Measurements from ENCODE around the gene PCYT1B. TPM values are rescaled to one million over a fixed set of nuclear protein-coding genes. Genes with fewer than 3 reads are reported as not detected.
A peak's percentile ranks its signal among the peaks of the same experiment; 100 is the strongest.

The PCYT1B gene
- 1.8 and 2.0 TPM in 2 replicates for total RNA-seq

- DNase-seq (ENCODE audit: low read depth): peak; percentile 4
- TF ChIP-seq, protein P1, sequence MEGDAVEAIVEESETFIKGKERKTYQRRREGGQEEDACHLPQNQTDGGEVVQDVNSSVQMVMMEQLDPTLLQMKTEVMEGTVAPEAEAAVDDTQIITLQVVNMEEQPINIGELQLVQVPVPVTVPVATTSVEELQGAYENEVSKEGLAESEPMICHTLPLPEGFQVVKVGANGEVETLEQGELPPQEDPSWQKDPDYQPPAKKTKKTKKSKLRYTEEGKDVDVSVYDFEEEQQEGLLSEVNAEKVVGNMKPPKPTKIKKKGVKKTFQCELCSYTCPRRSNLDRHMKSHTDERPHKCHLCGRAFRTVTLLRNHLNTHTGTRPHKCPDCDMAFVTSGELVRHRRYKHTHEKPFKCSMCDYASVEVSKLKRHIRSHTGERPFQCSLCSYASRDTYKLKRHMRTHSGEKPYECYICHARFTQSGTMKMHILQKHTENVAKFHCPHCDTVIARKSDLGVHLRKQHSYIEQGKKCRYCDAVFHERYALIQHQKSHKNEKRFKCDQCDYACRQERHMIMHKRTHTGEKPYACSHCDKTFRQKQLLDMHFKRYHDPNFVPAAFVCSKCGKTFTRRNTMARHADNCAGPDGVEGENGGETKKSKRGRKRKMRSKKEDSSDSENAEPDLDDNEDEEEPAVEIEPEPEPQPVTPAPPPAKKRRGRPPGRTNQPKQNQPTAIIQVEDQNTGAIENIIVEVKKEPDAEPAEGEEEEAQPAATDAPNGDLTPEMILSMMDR (IDR thresholded peaks at IDR 0.05; ENCODE audit: insufficient read depth, low read length, poor library complexity, severe bottlenecking): no peak
- Histone ChIP-seq H3K27me3 (ENCODE audit: control insufficient read depth, insufficient read depth, low read length) (no peaks in the 10 kb centered on the region), H3K4me3 (ENCODE audit: low read depth, low read length) (peak within 1 kb of the TSS; percentile 26), H3K36me3 (ENCODE audit: control insufficient read depth, insufficient read depth, low read length) (no peaks in the 10 kb centered on the region)
Observed at GRCh38 chrX:24647257-24648058, at the start of gene PCYT1B. TSS of gene PCYT1B (minus strand) at chrX:24647347. CDS start at chrX:24647105, 242 bp downstream.

DNA sequence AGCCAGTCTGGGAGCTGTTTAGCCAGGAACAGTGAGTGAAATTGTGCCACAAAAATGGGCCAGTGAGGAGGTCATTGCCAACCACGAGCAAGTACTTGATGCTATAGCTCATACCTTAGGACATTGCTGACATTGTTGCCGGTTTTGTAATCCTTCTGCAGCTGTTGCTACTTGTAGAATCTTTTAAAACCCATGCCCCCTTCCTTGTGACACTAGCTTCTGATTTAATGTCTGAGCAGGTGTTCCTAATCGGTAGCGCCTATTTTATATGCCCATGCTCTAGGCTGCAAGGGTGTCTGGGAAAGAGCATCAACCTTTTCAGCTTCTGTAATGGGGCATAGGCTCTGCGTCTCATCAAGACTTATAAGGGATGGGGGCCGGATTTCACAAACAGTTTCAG is 49.1 kb upstream of the PCYT1B start:
- Histone ChIP-seq H3K4me3 (ENCODE audit: low read depth, low read length) (no peak overlapping the region), H3K36me3 (ENCODE audit: control insufficient read depth, insufficient read depth, low read length) (no peaks in the 10 kb centered on the region), H3K27me3 (ENCODE audit: control insufficient read depth, insufficient read depth, low read length) (no peaks in the 10 kb centered on the region)
- TF ChIP-seq, protein P1 (IDR thresholded peaks at IDR 0.05; ENCODE audit: insufficient read depth, low read length, poor library complexity, severe bottlenecking): no peak
- no peak for DNase-seq (ENCODE audit: low read depth)

DNA sequence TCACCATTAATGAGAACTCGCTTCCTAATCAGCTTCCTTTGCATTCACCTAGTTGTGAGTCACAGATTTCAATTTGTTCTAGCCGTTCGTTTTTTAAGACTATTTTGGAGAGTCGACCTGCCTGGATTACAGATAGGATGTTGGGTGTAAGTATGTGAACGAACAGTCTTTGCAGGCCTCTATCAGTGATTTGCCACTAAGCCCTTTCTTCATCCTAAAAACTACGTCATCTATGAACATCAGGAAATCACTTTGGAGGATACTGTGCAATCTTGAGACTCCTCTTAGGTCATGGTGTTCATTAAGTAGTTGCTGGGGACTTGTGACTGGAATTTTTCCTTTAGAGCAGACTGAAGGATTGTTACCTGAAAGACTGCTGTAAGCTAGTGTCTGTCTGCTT is 47.7 kb upstream of the PCYT1B start:
- TF ChIP-seq, protein P1 (IDR thresholded peaks at IDR 0.05; ENCODE audit: insufficient read depth, low read length, poor library complexity, severe bottlenecking): no peak
- Histone ChIP-seq H3K4me3 (ENCODE audit: low read depth, low read length) (no peak overlapping the region), H3K36me3 (ENCODE audit: control insufficient read depth, insufficient read depth, low read length) (no peaks in the 10 kb centered on the region), H3K27me3 (ENCODE audit: control insufficient read depth, insufficient read depth, low read length) (no peaks in the 10 kb centered on the region)
- DNase-seq (ENCODE audit: low read depth): no peak

GRCh38 chrX:24693453-24694202 is 46.5 kb upstream of the PCYT1B start, which contains the start of gene POLA1:
TSS of gene POLA1 (plus strand) at chrX:24693918. CDS start at chrX:24693962, 44 bp downstream.
- no peaks in the 10 kb centered on the region for H3K36me3 ChIP-seq (ENCODE audit: control insufficient read depth, insufficient read depth, low read length)
- H3K4me3 ChIP-seq (ENCODE audit: low read depth, low read length): peak within 1 kb of the TSS; percentile 75
- DNase-seq (ENCODE audit: low read depth): peak; percentile 73
- TF ChIP-seq, protein P1 (IDR thresholded peaks at IDR 0.05; ENCODE audit: insufficient read depth, low read length, poor library complexity, severe bottlenecking): peak; percentile 40
- no peaks in the 10 kb centered on the region for H3K27me3 ChIP-seq (ENCODE audit: control insufficient read depth, insufficient read depth, low read length)

- DNase-seq (ENCODE audit: low read depth): no peak
- Histone ChIP-seq H3K4me3 (ENCODE audit: low read depth, low read length) (no peak overlapping the region), H3K36me3 (ENCODE audit: control insufficient read depth, insufficient read depth, low read length) (no peaks in the 10 kb centered on the region), H3K27me3 (ENCODE audit: control insufficient read depth, insufficient read depth, low read length) (no peaks in the 10 kb centered on the region)
- TF ChIP-seq, protein P1 (IDR thresholded peaks at IDR 0.05; ENCODE audit: insufficient read depth, low read length, poor library complexity, severe bottlenecking): no peak
Observed at GRCh38 chrX:24692305-24692704, 45.2 kb upstream of the PCYT1B start.
